RKO (cell line): ENCODE results near the gene SLFN13.
"Not testable (repeated sequence)": the region's sequence is repeated elsewhere in the genome, so short reads cannot be mapped to it uniquely, and the experiment has no call there.

Experiments
- DNase-seq: peaks from one replicate; pipeline ENCODE4 v3.0.0-alpha.2; 2016; ENCODE audit warnings: low spot score

The SLFN13 gene, protein sequence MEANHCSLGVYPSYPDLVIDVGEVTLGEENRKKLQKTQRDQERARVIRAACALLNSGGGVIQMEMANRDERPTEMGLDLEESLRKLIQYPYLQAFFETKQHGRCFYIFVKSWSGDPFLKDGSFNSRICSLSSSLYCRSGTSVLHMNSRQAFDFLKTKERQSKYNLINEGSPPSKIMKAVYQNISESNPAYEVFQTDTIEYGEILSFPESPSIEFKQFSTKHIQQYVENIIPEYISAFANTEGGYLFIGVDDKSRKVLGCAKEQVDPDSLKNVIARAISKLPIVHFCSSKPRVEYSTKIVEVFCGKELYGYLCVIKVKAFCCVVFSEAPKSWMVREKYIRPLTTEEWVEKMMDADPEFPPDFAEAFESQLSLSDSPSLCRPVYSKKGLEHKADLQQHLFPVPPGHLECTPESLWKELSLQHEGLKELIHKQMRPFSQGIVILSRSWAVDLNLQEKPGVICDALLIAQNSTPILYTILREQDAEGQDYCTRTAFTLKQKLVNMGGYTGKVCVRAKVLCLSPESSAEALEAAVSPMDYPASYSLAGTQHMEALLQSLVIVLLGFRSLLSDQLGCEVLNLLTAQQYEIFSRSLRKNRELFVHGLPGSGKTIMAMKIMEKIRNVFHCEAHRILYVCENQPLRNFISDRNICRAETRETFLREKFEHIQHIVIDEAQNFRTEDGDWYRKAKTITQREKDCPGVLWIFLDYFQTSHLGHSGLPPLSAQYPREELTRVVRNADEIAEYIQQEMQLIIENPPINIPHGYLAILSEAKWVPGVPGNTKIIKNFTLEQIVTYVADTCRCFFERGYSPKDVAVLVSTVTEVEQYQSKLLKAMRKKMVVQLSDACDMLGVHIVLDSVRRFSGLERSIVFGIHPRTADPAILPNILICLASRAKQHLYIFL

GRCh38 chr17:35448214-35448898, at the start of gene SLFN13:
SLFN13 (minus strand) TSS chr17:35448766; CDS start chr17:35445680, 3,086 bp downstream.
- no peak for DNase-seq

GRCh38 chr17:35496451-35497290, 48.1 kb upstream of the SLFN13 start:
- no peak for DNase-seq

DNA sequence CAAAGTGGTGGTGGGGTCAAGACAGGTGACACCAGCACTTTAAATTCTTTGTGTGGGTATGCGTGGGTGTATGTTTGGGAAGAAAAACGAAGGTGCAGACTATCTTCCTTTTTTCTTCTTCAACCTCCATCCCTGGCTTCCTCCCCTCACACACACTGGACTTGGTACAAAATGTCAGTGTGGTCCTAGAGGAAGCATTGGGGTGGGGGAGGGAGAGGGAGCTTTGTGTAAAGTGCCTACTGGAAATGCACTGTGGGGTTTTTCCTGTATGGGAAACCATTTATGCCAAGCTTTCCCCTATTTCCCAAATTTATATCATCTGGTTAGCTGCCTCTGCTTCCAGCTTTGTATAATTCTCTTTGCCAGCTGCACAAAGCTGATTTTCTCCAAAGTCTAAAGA, 44.5 kb upstream of the SLFN13 start:
- no peak for DNase-seq

DNA sequence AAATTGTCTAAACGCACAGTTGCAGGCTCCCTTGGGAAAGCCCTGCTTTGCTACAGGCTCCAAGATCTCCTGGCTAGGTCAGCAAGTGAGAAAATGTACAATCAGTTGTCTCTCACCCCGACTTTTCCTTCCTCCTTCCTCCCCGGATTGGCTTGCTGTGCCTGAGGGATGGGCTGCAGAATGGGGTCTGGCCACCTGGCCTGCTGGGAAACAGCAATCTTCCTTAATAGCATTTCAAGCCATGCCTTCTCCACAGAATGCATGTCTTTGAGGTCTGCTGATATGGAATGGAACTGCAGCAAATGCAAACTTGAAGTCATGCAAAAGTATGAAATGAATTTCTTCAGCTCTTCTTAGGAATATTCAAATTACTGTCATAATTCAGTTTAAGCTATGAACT, 42.9 kb upstream of the SLFN13 start:
- no peak for DNase-seq

GRCh38 chr17:35489944-35490343, 41.4 kb upstream of the SLFN13 start:
- DNase-seq: no peak

GRCh38 chr17:35488991-35489390, 40.4 kb upstream of the SLFN13 start:
- DNase-seq: no peak

GRCh38 chr17:35486920-35487732, 38.6 kb upstream of the SLFN13 start:
- no peak for DNase-seq

DNA sequence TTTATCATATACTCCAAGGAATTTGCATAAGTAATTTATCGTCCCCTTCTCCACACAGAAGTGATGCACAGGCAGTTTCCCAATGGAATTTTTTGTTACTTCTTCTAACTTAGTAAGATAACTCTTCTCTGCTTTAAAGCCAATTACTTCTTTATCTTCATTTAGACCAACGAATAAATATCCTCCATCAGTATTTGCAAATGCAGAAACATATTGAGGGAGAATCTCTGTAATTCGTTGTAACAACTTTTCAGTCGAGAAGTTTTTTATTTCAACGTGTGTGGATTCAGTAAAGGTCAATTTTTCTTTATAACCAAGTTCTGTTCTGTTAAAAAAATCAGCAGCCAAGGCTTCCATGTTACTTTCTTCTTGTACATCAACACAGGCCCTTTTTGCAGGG, 30.7 kb upstream of the SLFN13 start:
- no peak for DNase-seq

GRCh38 chr17:35477248-35477647, 28.7 kb upstream of the SLFN13 start:
- DNase-seq: no peak

DNA sequence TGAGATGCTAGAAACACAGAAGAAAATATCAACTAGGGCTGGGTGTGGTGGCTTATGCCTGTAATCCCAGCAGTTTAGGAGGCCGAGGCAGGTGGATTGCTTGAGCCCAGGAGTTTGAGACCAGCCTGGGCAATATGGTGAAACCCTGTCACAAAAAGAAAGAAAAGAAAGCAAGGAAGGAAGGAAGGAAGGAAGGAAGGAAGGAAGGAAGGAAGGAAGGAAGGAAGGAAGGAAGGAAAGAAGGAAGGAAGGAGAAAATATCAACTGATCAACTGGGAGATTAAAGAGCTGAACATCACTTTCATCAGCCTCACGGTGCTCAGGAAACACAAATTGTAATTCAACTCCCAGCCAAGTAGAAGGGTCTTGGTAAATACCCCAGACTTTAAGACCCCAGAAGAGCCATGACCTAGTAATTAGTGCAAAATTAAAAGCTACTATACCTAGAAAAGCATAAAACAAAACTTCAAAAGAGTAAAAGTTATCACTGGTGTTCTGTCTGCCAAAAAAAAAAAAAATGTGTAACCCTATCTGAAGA, 27.8 kb upstream of the SLFN13 start:
- no peak for DNase-seq

GRCh38 chr17:35468475-35468874, 19.9 kb upstream of the SLFN13 start:
- no peak for DNase-seq

GRCh38 chr17:35467824-35468223, 19.3 kb upstream of the SLFN13 start:
- DNase-seq: no peak

DNA sequence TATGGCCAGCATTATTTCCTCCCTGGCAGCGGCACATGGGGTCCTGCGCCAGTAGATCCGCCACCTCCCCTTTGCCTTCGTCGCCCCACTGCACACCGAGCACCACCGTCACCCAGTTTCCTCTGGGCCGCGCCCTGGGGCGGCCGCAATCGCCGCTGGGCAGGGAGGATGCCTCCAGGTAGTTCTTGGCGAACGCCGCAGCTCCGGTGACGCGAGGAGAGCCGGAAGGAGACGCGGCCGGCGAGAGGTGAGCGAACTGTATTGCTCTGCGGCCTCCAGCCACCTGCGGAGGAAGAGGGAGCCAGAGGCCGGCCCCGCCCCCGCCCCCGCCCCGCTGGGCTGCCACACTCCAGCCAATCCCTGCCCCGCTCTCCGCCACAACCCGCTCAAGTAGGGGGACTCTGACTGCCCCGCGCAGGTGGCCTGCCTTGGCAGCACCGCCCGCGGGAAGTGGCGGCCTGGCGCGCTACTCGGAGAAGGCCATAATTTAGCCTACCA, 11.8 kb upstream of the SLFN13 start:
- no peak for DNase-seq

DNA sequence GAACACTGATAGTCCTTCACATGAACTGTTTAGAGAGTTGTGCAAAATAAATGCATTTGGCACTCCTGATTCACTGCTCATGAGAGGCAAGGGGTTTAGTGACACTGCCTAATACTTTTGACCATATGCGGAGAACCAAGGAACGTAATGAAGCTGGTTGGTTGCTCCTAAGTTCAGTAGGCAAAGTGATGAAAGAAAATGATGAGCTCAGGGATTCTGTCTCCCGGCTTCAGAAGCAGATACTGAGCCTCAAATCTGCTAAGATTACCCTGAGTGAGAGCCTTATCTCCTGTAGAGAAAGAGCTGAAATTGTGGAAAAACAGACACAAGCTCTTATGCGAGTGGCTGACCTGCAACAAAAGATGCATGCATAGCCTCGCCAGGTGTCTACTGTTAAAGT, 5.5 kb upstream of the SLFN13 start:
- not testable (repeated sequence) for DNase-seq

- DNase-seq: no peak
Measured at GRCh38 chr17:35453171-35453570, 4.6 kb upstream of the SLFN13 start.

DNA sequence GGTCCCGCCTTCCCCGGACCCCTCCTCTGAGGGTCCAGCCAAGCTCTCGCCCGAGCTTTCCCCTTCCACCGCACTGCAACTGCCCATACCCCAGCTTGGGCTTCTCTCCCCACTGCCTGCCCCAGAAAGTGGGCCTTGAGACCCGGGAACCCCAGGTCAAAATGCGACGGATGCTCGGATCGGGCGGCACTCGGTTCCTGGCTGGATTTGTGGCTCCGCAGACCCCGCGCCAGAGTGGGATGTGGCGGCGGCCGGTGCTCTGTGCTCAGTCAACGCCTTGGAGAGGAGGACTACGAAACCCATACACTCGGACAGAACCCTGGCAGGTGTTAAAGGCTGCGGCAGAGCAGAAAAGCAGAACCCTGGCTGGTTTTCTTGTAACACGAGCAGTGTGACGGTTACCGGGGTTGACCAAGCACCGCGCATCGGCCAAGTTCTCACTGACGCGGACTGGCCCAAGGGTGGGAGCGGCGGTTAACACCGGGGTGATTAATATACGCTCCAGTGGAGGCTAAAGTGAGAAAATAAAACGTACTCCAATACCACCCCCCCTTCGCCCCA, 885 bp upstream of the SLFN13 start:
- no peak for DNase-seq

- no peak for DNase-seq
Measured at GRCh38 chr17:35448899-35449227, 297 bp upstream of the SLFN13 start.

DNA sequence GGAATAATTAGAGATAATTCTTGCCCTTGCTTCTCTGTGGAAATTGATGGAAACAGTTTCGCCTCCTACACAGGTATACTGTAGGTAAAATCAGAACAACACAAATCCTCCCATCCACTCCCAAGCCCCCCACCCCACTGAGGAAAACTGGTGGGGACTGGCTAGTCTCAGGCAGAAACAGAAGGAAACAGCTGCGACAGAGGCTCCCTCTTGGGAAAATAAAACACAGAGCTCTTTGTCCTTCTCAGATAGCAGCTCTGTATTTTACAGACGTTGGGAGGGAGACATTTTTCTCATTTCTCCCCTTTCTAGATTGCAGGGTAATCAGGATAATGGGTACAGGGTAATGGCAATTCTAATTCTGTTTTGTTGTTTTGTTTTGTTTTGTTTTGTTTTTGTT, 1.1 kb downstream of the SLFN13 start:
- no peak for DNase-seq

DNA sequence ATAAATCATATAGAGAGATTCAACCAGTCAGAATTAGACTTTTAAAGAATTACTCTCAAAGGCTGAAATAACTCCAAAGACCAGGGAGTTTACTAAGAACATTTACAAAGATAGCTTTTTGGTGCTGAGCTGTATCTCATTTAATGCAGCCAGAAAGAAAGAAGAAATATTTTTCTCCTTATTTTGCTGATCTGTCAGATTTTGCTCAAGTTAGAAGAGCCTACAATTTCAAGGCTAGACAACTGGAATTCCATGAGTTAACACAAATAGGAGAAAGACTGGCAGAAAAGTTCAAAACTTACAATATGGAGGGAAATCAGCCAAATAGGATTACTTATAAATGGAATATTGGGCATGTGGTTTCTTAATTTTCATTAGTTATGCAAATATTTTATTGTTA, 10.1 kb downstream of the SLFN13 start:
- no peak for DNase-seq
